ENCODE measurements around the gene SUPT5H. TPM values are rescaled to one million over a fixed set of nuclear protein-coding genes. Genes with fewer than 3 reads are reported as not detected.

The SUPT5H gene
- total RNA-seq, 1 donor from 2014 or later: 79.9 TPM

GRCh38 chr19:39408392-39409207 is 36.8 kb upstream of the SUPT5H start:
- no peak for DNase-seq (ENCODE audit: low spot score)
- intact Hi-C loops (cut with DNase I): no loop called here

- intact Hi-C loops (cut with DNase I): loop anchor here (2.0 to 10.0 kb wide), 4 partner anchors 13 to 1305 kb away; partner anchors contain the start of genes COQ8B, ITPKC, PAK4 and SAMD4B
Measured at GRCh38 chr19:39409208-39410016, 36.0 kb upstream of the SUPT5H start.

GRCh38 chr19:39410017-39410830 is 35.2 kb upstream of the SUPT5H start:
- peak; percentile 89 for DNase-seq (ENCODE audit: low spot score)
- intact Hi-C loops (cut with DNase I): loop anchor here (2.0 to 10.0 kb wide), 4 partner anchors 13 to 1305 kb away; partner anchors contain the start of genes COQ8B, ITPKC, PAK4 and SAMD4B

More at GRCh38 chr19:39409208-39410016, 36.0 kb upstream of the SUPT5H start:
- DNase-seq (ENCODE audit: low spot score): peak; percentile 95

GRCh38 chr19:39410831-39411080 is 34.6 kb upstream of the SUPT5H start:
- no peak for DNase-seq (ENCODE audit: low spot score)
- intact Hi-C loops (cut with DNase I): loop anchor here (1.0 to 10.0 kb wide), 5 partner anchors 8 to 1304 kb away; partner anchors contain the start of genes COQ8B, ITPKC, PAK4 and SAMD4B

- intact Hi-C loops (cut with DNase I): loop anchor here (1.0 to 10.0 kb wide), 5 partner anchors 9 to 1304 kb away; partner anchors contain the start of genes COQ8B, ITPKC, PAK4 and SAMD4B
- DNase-seq (ENCODE audit: low spot score): no peak
Measured at GRCh38 chr19:39411081-39411831, 34.1 kb upstream of the SUPT5H start.

GRCh38 chr19:39411832-39412099 is 33.6 kb upstream of the SUPT5H start:
- DNase-seq (ENCODE audit: low spot score): peak; percentile 92
- intact Hi-C loops (cut with DNase I): loop anchor here (1.0 to 10.0 kb wide), 5 partner anchors 9 to 1303 kb away; partner anchors contain the start of genes COQ8B, ITPKC, PAK4 and SAMD4B

GRCh38 chr19:39412100-39412866 is 33.1 kb upstream of the SUPT5H start, which contains the start of gene PLEKHG2:
Gene PLEKHG2, plus strand, starts transcription at chr19:39412669. Its CDS starts 1,418 bp downstream, at chr19:39414087.
- intact Hi-C loops (cut with DNase I): loop anchor here (5.0 to 10.0 kb wide), 3 partner anchors 70 to 1303 kb away; partner anchors contain the start of genes COQ8B, ITPKC, PAK4 and SAMD4B
- DNase-seq (ENCODE audit: low spot score): peak; percentile 97

GRCh38 chr19:39412867-39413271 is 32.5 kb upstream of the SUPT5H start:
- intact Hi-C loops (cut with DNase I): loop anchor here (5.0 to 10.0 kb wide), 3 partner anchors 71 to 1302 kb away; partner anchors contain the start of genes COQ8B, ITPKC, PAK4 and SAMD4B
- DNase-seq (ENCODE audit: low spot score): no peak

- DNase-seq (ENCODE audit: low spot score): peak; percentile 89
- intact Hi-C loops (cut with DNase I): loop anchor here (5.0 to 10.0 kb wide), 3 partner anchors 71 to 1301 kb away; partner anchors contain the start of genes COQ8B, ITPKC, PAK4 and SAMD4B
Measured at GRCh38 chr19:39413272-39413910, 32.0 kb upstream of the SUPT5H start.

- DNase-seq (ENCODE audit: low spot score): no peak
- intact Hi-C loops (cut with DNase I): loop anchor here (5.0 to 10.0 kb wide), 3 partner anchors 72 to 1301 kb away; partner anchors contain the start of genes COQ8B, ITPKC, PAK4 and SAMD4B
Measured at GRCh38 chr19:39413911-39414608, 31.3 kb upstream of the SUPT5H start.

- no peak for DNase-seq (ENCODE audit: low spot score)
- intact Hi-C loops (cut with DNase I): loop anchor here (10.0 kb wide), 2 partner anchors 291 to 1299 kb away; partner anchors contain the start of genes COQ8B, ITPKC and PAK4
Measured at GRCh38 chr19:39415111-39416046, 30.0 kb upstream of the SUPT5H start.

GRCh38 chr19:39416152-39417120 is 28.9 kb upstream of the SUPT5H start:
- no peak for DNase-seq (ENCODE audit: low spot score)
- intact Hi-C loops (cut with DNase I): loop anchor here (10.0 kb wide), 2 partner anchors 292 to 1298 kb away; partner anchors contain the start of genes COQ8B, ITPKC and PAK4

GRCh38 chr19:39417463-39418181 is 27.8 kb upstream of the SUPT5H start:
- intact Hi-C loops (cut with DNase I): loop anchor here (10.0 kb wide), 2 partner anchors 293 to 1297 kb away; partner anchors contain the start of genes COQ8B, ITPKC and PAK4

More at GRCh38 chr19:39417463-39418181, 27.8 kb upstream of the SUPT5H start:
- DNase-seq (ENCODE audit: low spot score): no peak

Data from cardiac septum (tissue), 1 donor.